ENCODE data around the gene ERI3. TPM values are rescaled to one million over a fixed set of nuclear protein-coding genes. Genes with fewer than 3 reads are reported as not detected.

Gene ERI3
- total and polyA plus RNA-seq, 2 of the 13 experiments (the other 11 are each of a cell fraction or from before 2014, with no cell fraction given), result 35.6 to 35.9 TPM

- ChIA-PET POLR2A (no interaction called here), CTCF (ENCODE audit: low intra/inter-chr PET ratio, low total read pairs) (interaction anchor here (0.8 to 3.1 kb wide), 2 partner anchors 214 kb away, joined by 3 to 44 read pairs; no protein-coding TSS in a partner anchor)
- Histone ChIP-seq H3K9ac (ENCODE audit: insufficient read depth, low read depth, low read length) (no peak overlapping the region), H3K9me3 (ENCODE audit: low read length) (no peaks in the 10 kb centered on the region), H3K4me2 (ENCODE audit: low read depth, low read length) (no peak overlapping the region), H3K79me2 (ENCODE audit: insufficient read depth, low read length) (no peaks in the 10 kb centered on the region), H4K20me1 (ENCODE audit: insufficient read depth, low read length) (no peaks in the 10 kb centered on the region), H3K36me3 (replicated peaks in 1 of 2; ENCODE audit: control insufficient read depth in 1 of 2, insufficient read depth in 2 of 2, low read length in 2 of 2) (no peaks in the 10 kb centered on the region), H3K4me3 (replicated peaks in 1 of 3; ENCODE audit: insufficient read depth in 1 of 3, low read depth in 2 of 3, low read length in 3 of 3) (no peak overlapping the region), H3K27me3 (ENCODE audit: control insufficient read depth in 1 of 2, insufficient read depth in 2 of 2, low read length in 2 of 2) (peaks cover 0 to 6% of the 10 kb centered on the region in 2 experiments; a peak in 2 of 5 replicates), H2AFZ (ENCODE audit: low read length) (no peak overlapping the region), H3K27ac (ENCODE audit: extremely low read length, insufficient read depth, low read length) (no peak overlapping the region), H3K4me1 (ENCODE audit: insufficient read depth, low read length) (peaks cover 11% of the 10 kb centered on the region)
- DNase-seq (ENCODE audit: low spot score) (no peak), FAIRE-seq (no peak), ATAC-seq (no peak)
- no TSS peak for BruUV-seq (replicated peaks)
- TF ChIP-seq ZHX2 (IDR thresholded peaks at IDR 0.05; ENCODE audit: low read depth), result no peak
- TF ChIP-seq ZHX2 (CRISPR knock-in tag; IDR thresholded peaks at IDR 0.05; ENCODE audit: borderline replicate concordance), result no peak
- TF ChIP-seq, protein P1, sequence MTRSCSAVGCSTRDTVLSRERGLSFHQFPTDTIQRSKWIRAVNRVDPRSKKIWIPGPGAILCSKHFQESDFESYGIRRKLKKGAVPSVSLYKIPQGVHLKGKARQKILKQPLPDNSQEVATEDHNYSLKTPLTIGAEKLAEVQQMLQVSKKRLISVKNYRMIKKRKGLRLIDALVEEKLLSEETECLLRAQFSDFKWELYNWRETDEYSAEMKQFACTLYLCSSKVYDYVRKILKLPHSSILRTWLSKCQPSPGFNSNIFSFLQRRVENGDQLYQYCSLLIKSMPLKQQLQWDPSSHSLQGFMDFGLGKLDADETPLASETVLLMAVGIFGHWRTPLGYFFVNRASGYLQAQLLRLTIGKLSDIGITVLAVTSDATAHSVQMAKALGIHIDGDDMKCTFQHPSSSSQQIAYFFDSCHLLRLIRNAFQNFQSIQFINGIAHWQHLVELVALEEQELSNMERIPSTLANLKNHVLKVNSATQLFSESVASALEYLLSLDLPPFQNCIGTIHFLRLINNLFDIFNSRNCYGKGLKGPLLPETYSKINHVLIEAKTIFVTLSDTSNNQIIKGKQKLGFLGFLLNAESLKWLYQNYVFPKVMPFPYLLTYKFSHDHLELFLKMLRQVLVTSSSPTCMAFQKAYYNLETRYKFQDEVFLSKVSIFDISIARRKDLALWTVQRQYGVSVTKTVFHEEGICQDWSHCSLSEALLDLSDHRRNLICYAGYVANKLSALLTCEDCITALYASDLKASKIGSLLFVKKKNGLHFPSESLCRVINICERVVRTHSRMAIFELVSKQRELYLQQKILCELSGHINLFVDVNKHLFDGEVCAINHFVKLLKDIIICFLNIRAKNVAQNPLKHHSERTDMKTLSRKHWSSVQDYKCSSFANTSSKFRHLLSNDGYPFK (CRISPR knock-in tag; IDR thresholded peaks at IDR 0.05; ENCODE audit: borderline replicate concordance), result no peak
- no peak for TF ChIP-seq NFKBIZ (CRISPR knock-in tag; IDR thresholded peaks at IDR 0.05)
- no peak for TF ChIP-seq SP2 (CRISPR knock-in tag; IDR thresholded peaks at IDR 0.05)
- TF ChIP-seq ZNF18 (CRISPR knock-in tag; IDR thresholded peaks at IDR 0.05; ENCODE audit: insufficient replicate concordance), result no peak
- TF ChIP-seq ZNF253 (CRISPR knock-in tag; IDR thresholded peaks at IDR 0.05; ENCODE audit: borderline replicate concordance), result no peak
- no peak for TF ChIP-seq YEATS4 (CRISPR knock-in tag; IDR thresholded peaks at IDR 0.05; ENCODE audit: borderline replicate concordance)
- intact Hi-C loops (cut with micrococcal nuclease; ENCODE audit: unreplicated experiment), result no loop called here
- no CpG with 5 or more reads among the region's 3 CpGs for WGBS (ENCODE audit: low lambda C conversion rate)
- in situ Hi-C loops (cut with HindIII; ENCODE audit: extremely low pct_ligation_motif_present, low pct_unique_long_range_greater_than_20kb), result no loop called here
Observed at GRCh38 chr1:44380666-44381177, 25.7 kb upstream of the ERI3 start.
